Thymus (tissue), 11 donors: ENCODE results near the gene NOSIP. TPM values are rescaled to one million over a fixed set of nuclear protein-coding genes. Genes with fewer than 3 reads are reported as not detected.

Experiments used
- DNase-seq, 9 donors: peaks; one replicate each; pipeline ENCODE4 v3.0.0-alpha.2; 2013; ENCODE audit warnings: low spot score in 9 of 9, low read depth in 6 of 9, missing footprints in 1 of 9
- H3K27ac ChIP-seq, 2 donors: one replicate each; pipeline ENCODE4 v1.5.1; 2013; ENCODE audit warnings: control low read depth in 1 of 2, low read depth in 1 of 2, low read length in 1 of 2, mild to moderate bottlenecking in 1 of 2, moderate library complexity in 1 of 2
- H3K27me3 ChIP-seq, 2 donors: one replicate each; pipeline ENCODE4 v1.5.1; 2013; ENCODE audit warnings: low read length in 1 of 2; ENCODE audit not compliant: control insufficient read depth in 2 of 2, insufficient read depth in 1 of 2
- H3K36me3 ChIP-seq, 2 donors: one replicate each; pipeline ENCODE4 v1.5.1; 2013; ENCODE audit warnings: low read length in 1 of 2, mild to moderate bottlenecking in 1 of 2, moderate library complexity in 1 of 2; ENCODE audit not compliant: control insufficient read depth in 2 of 2, insufficient read depth in 2 of 2
- H3K4me1 ChIP-seq, 2 donors: one replicate each; pipeline ENCODE4 v1.5.1; 2013; ENCODE audit warnings: low read length in 2 of 2; ENCODE audit not compliant: control insufficient read depth in 2 of 2, insufficient read depth in 2 of 2
- H3K4me3 ChIP-seq, 2 donors: one replicate each; pipeline ENCODE4 v1.5.1; 2013; ENCODE audit warnings: low read length in 2 of 2, control low read depth in 1 of 2, mild to moderate bottlenecking in 1 of 2
- H3K9me3 ChIP-seq, 2 donors: one replicate each; pipeline ENCODE4 v1.5.1; 2013; ENCODE audit warnings: low read length in 1 of 2, mild to moderate bottlenecking in 1 of 2; ENCODE audit not compliant: control insufficient read depth in 2 of 2, insufficient read depth in 1 of 2
- WGBS: extraction: QIAGEN DNeasy Blood & Tissue Kit; methylation state at CpG from one replicate; pipeline ENCODE4 v1.1.7; 2013; 5-methylcytosine and 5-hydroxymethylcytosine counted together
- polyA plus RNA-seq: library from polyadenylated mRNA; stranded (reverse); fragments of 200-250 nt; gene quantifications from one replicate; pipeline ENCODE4 v1.2.3, GENCODE V29; 2013
- total RNA-seq: library from RNA; stranded (reverse); fragments of 120-200 nt; gene quantifications from one replicate; pipeline ENCODE4 v1.2.4, GENCODE V29; 2013
- donor health status: healthy.

NOSIP gene
- total and polyA plus RNA-seq, 2 donors: 137 to 156 TPM

- under 1% methylated on average over 51 of the region's 51 CpGs for WGBS
- H3K27ac ChIP-seq: peak overlapping the region; percentile 84 to 92
- peaks cover 28 to 31% of the 10 kb centered on the region in 2 donors for H3K36me3 ChIP-seq
- H3K9me3 ChIP-seq: peaks cover 0 to 6% of the 10 kb centered on the region in 2 donors
- peak overlapping the region; percentile 81 to 94 for H3K4me3 ChIP-seq
- no peaks in the 10 kb centered on the region for H3K27me3 ChIP-seq
- H3K4me1 ChIP-seq: peaks cover 16 to 38% of the 10 kb centered on the region in 2 donors
- DNase-seq: peak in 5 of 9 donors; percentile 44 to 76 (median 52)
Observed at GRCh38 chr19:49591731-49592485, 11.6 kb upstream of the NOSIP start.

- peaks cover 16 to 38% of the 10 kb centered on the region in 2 donors for H3K4me1 ChIP-seq
- DNase-seq: peak in 6 of 9 donors; percentile 70 to 92 (median 78)
- peaks cover 0 to 6% of the 10 kb centered on the region in 2 donors for H3K9me3 ChIP-seq
Observed at GRCh38 chr19:49590971-49591730, 10.8 kb upstream of the NOSIP start, which contains the start of gene PRR12. Gene PRR12 (plus strand): TSS chr19:49591182. CDS start chr19:49591655, 473 bp downstream.

GRCh38 chr19:49590071-49590970, 10.0 kb upstream of the NOSIP start:
- DNase-seq: peak; percentile 90 to 98 (median 96)

More at GRCh38 chr19:49590971-49591730, 10.8 kb upstream of the NOSIP start, which contains the start of gene PRR12:
- H3K4me3 ChIP-seq: peak within 1 kb of the TSS; percentile 81 to 94
- H3K36me3 ChIP-seq: peaks cover 21 to 26% of the 10 kb centered on the region in 2 donors
- H3K27ac ChIP-seq: peak within 1 kb of the TSS; percentile 94 to 99
- under 1% methylated on average over 64 of the region's 66 CpGs for WGBS
- no peaks in the 10 kb centered on the region for H3K27me3 ChIP-seq

GRCh38 chr19:49589502-49589905, 9.1 kb upstream of the NOSIP start:
- WGBS: 65% methylated on average over 5 of the region's 5 CpGs
- Histone ChIP-seq H3K4me3 (no peak overlapping the region), H3K4me1 (peaks cover 16 to 38% of the 10 kb centered on the region in 2 donors), H3K27ac (peak overlapping the region; percentile 79 to 94), H3K36me3 (peaks cover 4 to 10% of the 10 kb centered on the region in 2 donors), H3K9me3 (peaks cover 0 to 6% of the 10 kb centered on the region in 2 donors), H3K27me3 (no peaks in the 10 kb centered on the region)
- peak in 1 of 9 donors; percentile 26 for DNase-seq

More at GRCh38 chr19:49590071-49590970, 10.0 kb upstream of the NOSIP start:
- peak overlapping the region; percentile 81 to 94 for H3K4me3 ChIP-seq
- WGBS: under 1% methylated on average over 58 of the region's 58 CpGs
- no peaks in the 10 kb centered on the region for H3K27me3 ChIP-seq
- H3K4me1 ChIP-seq: peaks cover 16 to 38% of the 10 kb centered on the region in 2 donors
- H3K36me3 ChIP-seq: peaks cover 12 to 18% of the 10 kb centered on the region in 2 donors
- H3K9me3 ChIP-seq: peaks cover 0 to 6% of the 10 kb centered on the region in 2 donors
- H3K27ac ChIP-seq: peak overlapping the region; percentile 94 to 99

GRCh38 chr19:49588365-49589122, 8.2 kb upstream of the NOSIP start:
- WGBS: 92% methylated on average over 18 of the region's 18 CpGs
- Histone ChIP-seq H3K36me3 (peaks cover 0 to under 1% of the 10 kb centered on the region in 2 donors), H3K4me3 (no peak overlapping the region), H3K4me1 (peaks cover 11 to 30% of the 10 kb centered on the region in 2 donors), H3K9me3 (peaks cover 0 to 6% of the 10 kb centered on the region in 2 donors), H3K27me3 (no peaks in the 10 kb centered on the region), H3K27ac (peak overlapping the region in 1 of 2 donors; percentile 1)
- DNase-seq: peak in 1 of 9 donors; percentile 41

- 99% methylated on average over 8 of the region's 8 CpGs for WGBS
- H3K4me1 ChIP-seq: peaks cover 2 to 18% of the 10 kb centered on the region in 2 donors
- DNase-seq: no peak
- no peaks in the 10 kb centered on the region for H3K36me3 ChIP-seq
- H3K27ac ChIP-seq: no peak overlapping the region
- H3K4me3 ChIP-seq: no peak overlapping the region
- no peaks in the 10 kb centered on the region for H3K27me3 ChIP-seq
- H3K9me3 ChIP-seq: peaks cover 0 to 6% of the 10 kb centered on the region in 2 donors
Observed at GRCh38 chr19:49587227-49587626, 6.9 kb upstream of the NOSIP start.

- DNase-seq: no peak
- no peaks in the 10 kb centered on the region for H3K36me3 ChIP-seq
- no peak overlapping the region for H3K4me3 ChIP-seq
- no peaks in the 10 kb centered on the region for H3K27me3 ChIP-seq
- 92% methylated on average over 8 of the region's 8 CpGs for WGBS
- H3K4me1 ChIP-seq: peaks cover 0 to 19% of the 10 kb centered on the region in 2 donors
- H3K9me3 ChIP-seq: no peaks in the 10 kb centered on the region
- no peak overlapping the region for H3K27ac ChIP-seq
Observed at GRCh38 chr19:49585023-49585422, 4.7 kb upstream of the NOSIP start.

GRCh38 chr19:49583239-49583638, 2.9 kb upstream of the NOSIP start:
- 81% methylated on average over 2 of the region's 2 CpGs for WGBS
- DNase-seq: no peak
- peaks cover 7 to 19% of the 10 kb centered on the region in 2 donors for H3K4me1 ChIP-seq
- H3K4me3 ChIP-seq: no peak overlapping the region
- H3K36me3 ChIP-seq: no peaks in the 10 kb centered on the region
- H3K27ac ChIP-seq: no peak overlapping the region
- H3K27me3 ChIP-seq: no peaks in the 10 kb centered on the region
- H3K9me3 ChIP-seq: no peaks in the 10 kb centered on the region
